Lung microvascular endothelial cell (primary cell): ENCODE data around the gene DHX35. TPM values are rescaled to one million over a fixed set of nuclear protein-coding genes. Genes with fewer than 3 reads are reported as not detected.

Experiments
- DNase-seq, 2 donors: peaks; one replicate each; pipeline versions ENCODE4 v3.0.0 to v3.0.0-alpha.2; 2010; ENCODE audit warnings: low read depth in 2 of 2
- total RNA-seq: library from RNA; depleted of rRNA; stranded (reverse); fragments of >200 nt; gene quantifications from 2 replicates; pipeline ENCODE4 v1.2.1, GENCODE V29; 2014

DHX35 gene
- total RNA-seq, 1 donor from 2014 or later = 7.1 TPM

GRCh38 chr20:39066471-39067242 is 104.5 kb downstream of the DHX35 start:
- no peak for DNase-seq

- DNase-seq = no peak
These were observed 105.5 kb downstream of the DHX35 start for GRCh38 chr20:39067526-39068216.

GRCh38 chr20:39069976-39070375 is 107.8 kb downstream of the DHX35 start:
- no peak for DNase-seq

GRCh38 chr20:39070484-39071231 is 108.5 kb downstream of the DHX35 start:
- DNase-seq = peak in 1 of 2 donors; percentile 41

GRCh38 chr20:39072132-39072531 is 110.0 kb downstream of the DHX35 start:
- DNase-seq = no peak

- no peak for DNase-seq
These were observed 110.5 kb downstream of the DHX35 start for GRCh38 chr20:39072653-39073052.

- no peak for DNase-seq
These were observed 113.6 kb downstream of the DHX35 start for GRCh38 chr20:39075731-39076130.

GRCh38 chr20:39076958-39077357 is 114.8 kb downstream of the DHX35 start:
- DNase-seq = no peak

- no peak for DNase-seq
These were observed 118.2 kb downstream of the DHX35 start for GRCh38 chr20:39080326-39080725.

GRCh38 chr20:39081255-39081654 is 119.1 kb downstream of the DHX35 start:
- DNase-seq = peak; percentile 76 to 87

- DNase-seq = no peak
These were observed 120.7 kb downstream of the DHX35 start for GRCh38 chr20:39082622-39083398.

GRCh38 chr20:39083761-39084160 is 121.6 kb downstream of the DHX35 start:
- DNase-seq = no peak

- DNase-seq = no peak
These were observed 126.9 kb downstream of the DHX35 start for GRCh38 chr20:39089029-39089428.

Other genes starting within 250 kb of the DHX35 start
- not detected in 2 replicates for gene SLC32A1, start 237.9 kb upstream of the DHX35 start, total RNA-seq
- gene ACTR5, start 213.9 kb upstream of the DHX35 start, total RNA-seq = 4.1 and 4.8 TPM in 2 replicates
- 163 and 169 TPM in 2 replicates for gene PPP1R16B, start 156.6 kb upstream of the DHX35 start, total RNA-seq
- gene FAM83D, start 35.9 kb upstream of the DHX35 start, total RNA-seq = 24.2 TPM in 2 replicates